GM23338 (cell line): ENCODE results near the gene ZDHHC7.

Experiments
- CREB1 ChIP-seq: fragments of 250-450 bp; sonication (Bioruptor Pico); IDR thresholded peaks from 2 replicates; pipeline ENCODE4 v1.5.0; 2020; ENCODE audit warnings: low read depth, mild to moderate bottlenecking, moderate library complexity
- EZH2 ChIP-seq: fragments of 200-600 bp; sonication (generic); IDR thresholded peaks from one replicate; pipeline ENCODE4 v1.8.0; 2017; ENCODE audit warnings: antibody characterized with exemption, mild to moderate bottlenecking, low read depth; ENCODE audit not compliant: unreplicated experiment
- EZH2phosphoT487 ChIP-seq: fragments of 200-600 bp; sonication (generic); IDR thresholded peaks from one replicate; pipeline ENCODE4 v1.8.1; 2018; ENCODE audit warnings: antibody characterized with exemption; ENCODE audit not compliant: unreplicated experiment
- JUNB ChIP-seq: IDR thresholded peaks from one replicate; pipeline ENCODE4 v1.6.1; 2016; ENCODE audit warnings: antibody characterized with exemption; ENCODE audit not compliant: unreplicated experiment
- NANOG ChIP-seq: IDR thresholded peaks from 2 replicates; pipeline ENCODE4 v1.6.1; 2016; ENCODE audit warnings: antibody characterized with exemption, borderline replicate concordance
- POLR2AphosphoS5 ChIP-seq: IDR thresholded peaks from 2 replicates; pipeline ENCODE4 v1.6.1; 2016; ENCODE audit warnings: antibody characterized with exemption, low read depth
- REST ChIP-seq: IDR thresholded peaks from one replicate; pipeline ENCODE4 v1.6.1; 2018; ENCODE audit warnings: antibody characterized with exemption; ENCODE audit not compliant: unreplicated experiment
- STAT1 ChIP-seq: IDR thresholded peaks from one replicate; pipeline ENCODE4 v1.6.1; 2016; ENCODE audit warnings: antibody characterized with exemption; ENCODE audit not compliant: unreplicated experiment
- ZNF331 ChIP-seq: fragments of 250-450 bp; sonication (Bioruptor Pico); IDR thresholded peaks from 2 replicates; pipeline ENCODE4 v1.5.0; 2020; ENCODE audit warnings: low read depth, mild to moderate bottlenecking, moderate library complexity
- TF ChIP-seq, protein P1 (sequence below), 2 experiments: fragments of 200-600 bp in 1 of 2; sonication (generic) in 1 of 2; conservative IDR thresholded peaks; 2 replicates each; pipeline versions ENCODE4 v1.5.1 to v1.6.1; 2016 to 2017; ENCODE audit warnings: antibody characterized with exemption in 2 of 2, low read depth in 2 of 2, mild to moderate bottlenecking in 2 of 2, moderate library complexity in 1 of 2
- TF ChIP-seq, protein P2 (sequence below): IDR thresholded peaks from 2 replicates; pipeline ENCODE4 v1.6.1; 2016; ENCODE audit warnings: antibody characterized with exemption

GRCh38 chr16:85055493-85056210, 44.3 kb upstream of the ZDHHC7 start:
- no peak for TF ChIP-seq EZH2phosphoT487
- TF ChIP-seq, protein P1, sequence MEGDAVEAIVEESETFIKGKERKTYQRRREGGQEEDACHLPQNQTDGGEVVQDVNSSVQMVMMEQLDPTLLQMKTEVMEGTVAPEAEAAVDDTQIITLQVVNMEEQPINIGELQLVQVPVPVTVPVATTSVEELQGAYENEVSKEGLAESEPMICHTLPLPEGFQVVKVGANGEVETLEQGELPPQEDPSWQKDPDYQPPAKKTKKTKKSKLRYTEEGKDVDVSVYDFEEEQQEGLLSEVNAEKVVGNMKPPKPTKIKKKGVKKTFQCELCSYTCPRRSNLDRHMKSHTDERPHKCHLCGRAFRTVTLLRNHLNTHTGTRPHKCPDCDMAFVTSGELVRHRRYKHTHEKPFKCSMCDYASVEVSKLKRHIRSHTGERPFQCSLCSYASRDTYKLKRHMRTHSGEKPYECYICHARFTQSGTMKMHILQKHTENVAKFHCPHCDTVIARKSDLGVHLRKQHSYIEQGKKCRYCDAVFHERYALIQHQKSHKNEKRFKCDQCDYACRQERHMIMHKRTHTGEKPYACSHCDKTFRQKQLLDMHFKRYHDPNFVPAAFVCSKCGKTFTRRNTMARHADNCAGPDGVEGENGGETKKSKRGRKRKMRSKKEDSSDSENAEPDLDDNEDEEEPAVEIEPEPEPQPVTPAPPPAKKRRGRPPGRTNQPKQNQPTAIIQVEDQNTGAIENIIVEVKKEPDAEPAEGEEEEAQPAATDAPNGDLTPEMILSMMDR (conservative IDR thresholded peaks at IDR 0.05; ENCODE audit: low read depth in 2 of 2) = no peak
- no peak for TF ChIP-seq EZH2
- TF ChIP-seq STAT1 = no peak
- no peak for TF ChIP-seq POLR2AphosphoS5
- TF ChIP-seq REST = no peak
- no peak for TF ChIP-seq JUNB
- no peak for TF ChIP-seq ZNF331 (CRISPR knock-in tag)
- no peak for TF ChIP-seq NANOG
- TF ChIP-seq, protein P2, sequence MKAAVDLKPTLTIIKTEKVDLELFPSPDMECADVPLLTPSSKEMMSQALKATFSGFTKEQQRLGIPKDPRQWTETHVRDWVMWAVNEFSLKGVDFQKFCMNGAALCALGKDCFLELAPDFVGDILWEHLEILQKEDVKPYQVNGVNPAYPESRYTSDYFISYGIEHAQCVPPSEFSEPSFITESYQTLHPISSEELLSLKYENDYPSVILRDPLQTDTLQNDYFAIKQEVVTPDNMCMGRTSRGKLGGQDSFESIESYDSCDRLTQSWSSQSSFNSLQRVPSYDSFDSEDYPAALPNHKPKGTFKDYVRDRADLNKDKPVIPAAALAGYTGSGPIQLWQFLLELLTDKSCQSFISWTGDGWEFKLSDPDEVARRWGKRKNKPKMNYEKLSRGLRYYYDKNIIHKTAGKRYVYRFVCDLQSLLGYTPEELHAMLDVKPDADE = no peak
- TF ChIP-seq CREB1 = no peak
